ENCODE data around the gene HDGFL3.
"Not testable (repeated sequence)": the region's sequence is repeated elsewhere in the genome, so short reads cannot be mapped to it uniquely, and the experiment has no call there.

The HDGFL3 gene

GRCh38 chr15:83160741-83161140 is 46.9 kb downstream of the HDGFL3 start:
- no peak for TF ChIP-seq SUZ12 (IDR thresholded peaks at IDR 0.05; ENCODE audit: extremely low read depth, insufficient read depth, insufficient read length)
- no peak for TF ChIP-seq YY1 (IDR thresholded peaks at IDR 0.05; ENCODE audit: insufficient read depth, insufficient read length)
- no peak for TF ChIP-seq ZNF274 (IDR thresholded peaks at IDR 0.05; ENCODE audit: low read depth, low read length)
- Histone ChIP-seq H3K27me3 (ENCODE audit: insufficient read depth, insufficient read length) (no peaks in the 10 kb centered on the region), H3K4me1 (ENCODE audit: insufficient read depth, insufficient read length) (no peaks in the 10 kb centered on the region), H3K4me3 (ENCODE audit: insufficient read length, low read depth) (no peak overlapping the region), H3K36me3 (ENCODE audit: insufficient read depth, insufficient read length, low read length) (peaks cover 50% of the 10 kb centered on the region), H3K9me3 (ENCODE audit: insufficient read depth, low read length) (no peaks in the 10 kb centered on the region), H3K9ac (ENCODE audit: insufficient read length, low read depth) (no peak overlapping the region)
- DNase-seq (ENCODE audit: low read depth, low spot score) = no peak

GRCh38 chr15:83158393-83158792 is 49.2 kb downstream of the HDGFL3 start:
- H3K4me1 ChIP-seq (ENCODE audit: insufficient read depth, insufficient read length) = no peaks in the 10 kb centered on the region
- no peak for DNase-seq (ENCODE audit: low read depth, low spot score)
- H3K4me3 ChIP-seq (ENCODE audit: insufficient read length, low read depth) = no peak overlapping the region
- TF ChIP-seq YY1 (IDR thresholded peaks at IDR 0.05; ENCODE audit: insufficient read depth, insufficient read length) = no peak
- no peak for TF ChIP-seq ZNF274 (IDR thresholded peaks at IDR 0.05; ENCODE audit: low read depth, low read length)
- TF ChIP-seq SUZ12 (IDR thresholded peaks at IDR 0.05; ENCODE audit: extremely low read depth, insufficient read depth, insufficient read length) = no peak
- no peaks in the 10 kb centered on the region for H3K9me3 ChIP-seq (ENCODE audit: insufficient read depth, low read length)
- no peaks in the 10 kb centered on the region for H3K27me3 ChIP-seq (ENCODE audit: insufficient read depth, insufficient read length)
- peaks cover 53% of the 10 kb centered on the region for H3K36me3 ChIP-seq (ENCODE audit: insufficient read depth, insufficient read length, low read length)
- H3K9ac ChIP-seq (ENCODE audit: insufficient read length, low read depth) = no peak overlapping the region

- Histone ChIP-seq H3K9me3 (ENCODE audit: insufficient read depth, low read length) (no peaks in the 10 kb centered on the region), H3K4me3 (ENCODE audit: insufficient read length, low read depth) (no peak overlapping the region), H3K9ac (ENCODE audit: insufficient read length, low read depth) (no peak overlapping the region), H3K27me3 (ENCODE audit: insufficient read depth, insufficient read length) (no peaks in the 10 kb centered on the region), H3K36me3 (ENCODE audit: insufficient read depth, insufficient read length, low read length) (peaks cover 57% of the 10 kb centered on the region), H3K4me1 (ENCODE audit: insufficient read depth, insufficient read length) (no peaks in the 10 kb centered on the region)
- TF ChIP-seq SUZ12 (IDR thresholded peaks at IDR 0.05; ENCODE audit: extremely low read depth, insufficient read depth, insufficient read length) (no peak), ZNF274 (IDR thresholded peaks at IDR 0.05; ENCODE audit: low read depth, low read length) (no peak), YY1 (IDR thresholded peaks at IDR 0.05; ENCODE audit: insufficient read depth, insufficient read length) (no peak)
- DNase-seq (ENCODE audit: low read depth, low spot score) = no peak
Observed at GRCh38 chr15:83155942-83156341, 51.7 kb downstream of the HDGFL3 start.

- no peak overlapping the region for H3K9ac ChIP-seq (ENCODE audit: insufficient read length, low read depth)
- H3K27me3 ChIP-seq (ENCODE audit: insufficient read depth, insufficient read length) = no peaks in the 10 kb centered on the region
- no peaks in the 10 kb centered on the region for H3K4me1 ChIP-seq (ENCODE audit: insufficient read depth, insufficient read length)
- DNase-seq (ENCODE audit: low read depth, low spot score) = no peak
- no peak for TF ChIP-seq ZNF274 (IDR thresholded peaks at IDR 0.05; ENCODE audit: low read depth, low read length)
- TF ChIP-seq SUZ12 (IDR thresholded peaks at IDR 0.05; ENCODE audit: extremely low read depth, insufficient read depth, insufficient read length) = no peak
- no peak for TF ChIP-seq YY1 (IDR thresholded peaks at IDR 0.05; ENCODE audit: insufficient read depth, insufficient read length)
- H3K36me3 ChIP-seq (ENCODE audit: insufficient read depth, insufficient read length, low read length) = peaks cover 59% of the 10 kb centered on the region
- H3K9me3 ChIP-seq (ENCODE audit: insufficient read depth, low read length) = no peaks in the 10 kb centered on the region
- no peak overlapping the region for H3K4me3 ChIP-seq (ENCODE audit: insufficient read length, low read depth)
Observed at GRCh38 chr15:83153288-83153687, 54.3 kb downstream of the HDGFL3 start.

GRCh38 chr15:83144771-83145170 is 62.9 kb downstream of the HDGFL3 start:
- no peak overlapping the region for H3K9ac ChIP-seq (ENCODE audit: insufficient read length, low read depth)
- no peaks in the 10 kb centered on the region for H3K27me3 ChIP-seq (ENCODE audit: insufficient read depth, insufficient read length)
- no peaks in the 10 kb centered on the region for H3K4me1 ChIP-seq (ENCODE audit: insufficient read depth, insufficient read length)
- H3K9me3 ChIP-seq (ENCODE audit: insufficient read depth, low read length) = no peaks in the 10 kb centered on the region
- H3K4me3 ChIP-seq (ENCODE audit: insufficient read length, low read depth) = no peak overlapping the region
- peaks cover 44% of the 10 kb centered on the region for H3K36me3 ChIP-seq (ENCODE audit: insufficient read depth, insufficient read length, low read length)
- TF ChIP-seq ZNF274 (IDR thresholded peaks at IDR 0.05; ENCODE audit: low read depth, low read length) = no peak
- DNase-seq (ENCODE audit: low read depth, low spot score) = peak; percentile 9

- not testable (repeated sequence) for H3K9me3 ChIP-seq (ENCODE audit: insufficient read depth, low read length); H3K4me1 ChIP-seq (ENCODE audit: insufficient read depth, insufficient read length); DNase-seq (ENCODE audit: low read depth, low spot score); H3K9ac ChIP-seq (ENCODE audit: insufficient read length, low read depth); H3K27me3 ChIP-seq (ENCODE audit: insufficient read depth, insufficient read length); H3K4me3 ChIP-seq (ENCODE audit: insufficient read length, low read depth)
- H3K36me3 ChIP-seq (ENCODE audit: insufficient read depth, insufficient read length, low read length) = peaks cover 48% of the 10 kb centered on the region
Observed at GRCh38 chr15:83142151-83142550, 65.5 kb downstream of the HDGFL3 start.

- Histone ChIP-seq H3K36me3 (ENCODE audit: insufficient read depth, insufficient read length, low read length) (peaks cover 21% of the 10 kb centered on the region), H3K4me1 (ENCODE audit: insufficient read depth, insufficient read length) (no peaks in the 10 kb centered on the region)
Observed at GRCh38 chr15:83132861-83133523, 74.6 kb downstream of the HDGFL3 start.

GRCh38 chr15:83129791-83130190 is 77.8 kb downstream of the HDGFL3 start:
- Histone ChIP-seq H3K9me3 (ENCODE audit: insufficient read depth, low read length) (no peaks in the 10 kb centered on the region), H3K36me3 (ENCODE audit: insufficient read depth, insufficient read length, low read length) (peaks cover 7% of the 10 kb centered on the region), H3K4me3 (ENCODE audit: insufficient read length, low read depth) (no peak overlapping the region), H3K9ac (ENCODE audit: insufficient read length, low read depth) (no peak overlapping the region), H3K4me1 (ENCODE audit: insufficient read depth, insufficient read length) (no peaks in the 10 kb centered on the region), H3K27me3 (ENCODE audit: insufficient read depth, insufficient read length) (no peaks in the 10 kb centered on the region)
- no peak for DNase-seq (ENCODE audit: low read depth, low spot score)
- TF ChIP-seq YY1 (IDR thresholded peaks at IDR 0.05; ENCODE audit: insufficient read depth, insufficient read length) = no peak
- no peak for TF ChIP-seq ZNF274 (IDR thresholded peaks at IDR 0.05; ENCODE audit: low read depth, low read length)
- no peak for TF ChIP-seq SUZ12 (IDR thresholded peaks at IDR 0.05; ENCODE audit: extremely low read depth, insufficient read depth, insufficient read length)

More at GRCh38 chr15:83132861-83133523, 74.6 kb downstream of the HDGFL3 start:
- H3K9ac ChIP-seq (ENCODE audit: insufficient read length, low read depth) = no peak overlapping the region
- H3K4me3 ChIP-seq (ENCODE audit: insufficient read length, low read depth) = no peak overlapping the region
- TF ChIP-seq ZNF274 (IDR thresholded peaks at IDR 0.05; ENCODE audit: low read depth, low read length) (no peak), SUZ12 (IDR thresholded peaks at IDR 0.05; ENCODE audit: extremely low read depth, insufficient read depth, insufficient read length) (no peak), YY1 (IDR thresholded peaks at IDR 0.05; ENCODE audit: insufficient read depth, insufficient read length) (no peak)
- H3K27me3 ChIP-seq (ENCODE audit: insufficient read depth, insufficient read length) = no peaks in the 10 kb centered on the region
- DNase-seq (ENCODE audit: low read depth, low spot score) = no peak
- H3K9me3 ChIP-seq (ENCODE audit: insufficient read depth, low read length) = no peaks in the 10 kb centered on the region
